HepG2 (cell line): ENCODE results near the gene NAA25. TPM values are rescaled to one million over a fixed set of nuclear protein-coding genes. Genes with fewer than 3 reads are reported as not detected.

Source experiments
- AHR ChIP-seq: IDR thresholded peaks from 2 replicates; pipeline ENCODE4 v1.6.1; 2018; ENCODE audit warnings: missing genetic modification reagents, missing compliant biosample characterization
- E2F2 ChIP-seq: sonication (generic); formaldehyde crosslinking; IDR thresholded peaks from 2 replicates; pipeline ENCODE4 v1.4.0; 2020; ENCODE audit warnings: missing genetic modification reagents, borderline replicate concordance
- FOXK1 ChIP-seq: sonication (generic); formaldehyde crosslinking; IDR thresholded peaks from 2 replicates; pipeline ENCODE4 v1.4.0; 2020; ENCODE audit warnings: low read depth, missing genetic modification reagents, borderline replicate concordance
- HNRNPK ChIP-seq: fragments of 200-400 bp; formaldehyde crosslinking; IDR thresholded peaks from 2 replicates; pipeline ENCODE4 v1.6.1; 2018; ENCODE audit warnings: low read length, low read depth, moderate library complexity, mild to moderate bottlenecking; ENCODE audit not compliant: poor library complexity, severe bottlenecking
- MLLT10 ChIP-seq: sonication (generic); formaldehyde crosslinking; IDR thresholded peaks from 2 replicates; pipeline ENCODE4 v1.4.0; 2020; ENCODE audit warnings: missing genetic modification reagents
- RCOR2 ChIP-seq: IDR thresholded peaks from 2 replicates; pipeline ENCODE4 v1.6.1; 2016; ENCODE audit warnings: missing biosample characterization, missing genetic modification reagents
- SP4 ChIP-seq: sonication (generic); formaldehyde crosslinking; IDR thresholded peaks from 2 replicates; pipeline ENCODE4 v1.8.1; 2023; ENCODE audit warnings: mild to moderate bottlenecking, missing genetic modification reagents
- TAF15 ChIP-seq: fragments of 200-400 bp; formaldehyde crosslinking; IDR thresholded peaks from one replicate; pipeline ENCODE4 v1.6.1; 2018; ENCODE audit warnings: mild to moderate bottlenecking, low read depth, low read length; ENCODE audit not compliant: poor library complexity, severe bottlenecking
- ZBTB25 ChIP-seq: IDR thresholded peaks from 2 replicates; pipeline ENCODE4 v1.6.1; 2018; ENCODE audit warnings: missing genetic modification reagents
- ZBTB40 ChIP-seq, 2 experiments: fragments of 450-650 bp in 1 of 2; sonication (generic) in 1 of 2; formaldehyde crosslinking in 1 of 2; IDR thresholded peaks; 2 replicates each; pipeline versions ENCODE4 v1.6.1 to v1.8.0; 2016 to 2022; ENCODE audit warnings: antibody characterized with exemption in 1 of 2, mild to moderate bottlenecking in 1 of 2, missing genetic modification reagents in 1 of 2
- ZNF530 ChIP-seq: sonication (generic); formaldehyde crosslinking; IDR thresholded peaks from 2 replicates; pipeline ENCODE4 v1.5.0; 2020; ENCODE audit warnings: low read depth, mild to moderate bottlenecking, missing genetic modification reagents
- polyA plus RNA-seq, 8 experiments: library from polyadenylated mRNA; depleted of rRNA in 3 of 8; stranded (reverse) in 7 of 8; unstranded in 1 of 8; fragments of >200 nt; fragmentation: Illumina TruSeq in 4 of 8; extraction: Trizol in 4 of 8; gene quantifications; 2 replicates each; pipeline versions ENCODE4 v1.2.1 to v1.2.3, GENCODE V29; 2011 to 2016; ENCODE audit warnings: low read depth in 4 of 8, missing spikeins in 1 of 8, mixed read lengths in 1 of 8; ENCODE audit not compliant: insufficient read depth in 1 of 8
- total RNA-seq, 5 experiments: library from RNA; depleted of rRNA; stranded (reverse); fragments of >200 nt; fragmentation: Illumina TruSeq; extraction: Trizol; gene quantifications; 2 replicates each; pipeline ENCODE4 v1.2.3, GENCODE V29; 2016; ENCODE audit warnings: low read depth in 1 of 5
- TF ChIP-seq, protein P1 (sequence below): sonication (generic); formaldehyde crosslinking; IDR thresholded peaks from 2 replicates; pipeline ENCODE4 v1.4.0; 2020; ENCODE audit warnings: mild to moderate bottlenecking, missing genetic modification reagents
- TF ChIP-seq, protein P2 (sequence below): IDR thresholded peaks from 2 replicates; pipeline ENCODE4 v1.6.1; 2016; ENCODE audit warnings: control low read depth

NAA25 gene
- total and polyA plus RNA-seq, 2 of the 13 experiments (the other 11 are each of a cell fraction or from before 2014, with no cell fraction given) = 11.4 to 32.0 TPM

- no peak for TF ChIP-seq HNRNPK
- TF ChIP-seq MLLT10 = no peak
- no peak; the same call in 1 of the 2 replicates for TF ChIP-seq ZBTB25 (CRISPR knock-in tag)
- TF ChIP-seq, protein P1, sequence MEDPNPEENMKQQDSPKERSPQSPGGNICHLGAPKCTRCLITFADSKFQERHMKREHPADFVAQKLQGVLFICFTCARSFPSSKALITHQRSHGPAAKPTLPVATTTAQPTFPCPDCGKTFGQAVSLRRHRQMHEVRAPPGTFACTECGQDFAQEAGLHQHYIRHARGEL = no peak
- TF ChIP-seq, protein P2, sequence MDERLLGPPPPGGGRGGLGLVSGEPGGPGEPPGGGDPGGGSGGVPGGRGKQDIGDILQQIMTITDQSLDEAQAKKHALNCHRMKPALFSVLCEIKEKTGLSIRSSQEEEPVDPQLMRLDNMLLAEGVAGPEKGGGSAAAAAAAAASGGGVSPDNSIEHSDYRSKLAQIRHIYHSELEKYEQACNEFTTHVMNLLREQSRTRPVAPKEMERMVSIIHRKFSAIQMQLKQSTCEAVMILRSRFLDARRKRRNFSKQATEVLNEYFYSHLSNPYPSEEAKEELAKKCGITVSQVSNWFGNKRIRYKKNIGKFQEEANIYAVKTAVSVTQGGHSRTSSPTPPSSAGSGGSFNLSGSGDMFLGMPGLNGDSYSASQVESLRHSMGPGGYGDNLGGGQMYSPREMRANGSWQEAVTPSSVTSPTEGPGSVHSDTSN (CRISPR knock-in tag) = no peak
- TF ChIP-seq ZBTB40 (IDR thresholded peaks at IDR 0.05) = no peak
- TF ChIP-seq ZBTB40 (CRISPR knock-in tag; IDR thresholded peaks at IDR 0.05) = peak; percentile 63; the same call in 1 of the 2 replicates
- TF ChIP-seq E2F2 (CRISPR knock-in tag) = no peak
- TF ChIP-seq RCOR2 (CRISPR knock-in tag) = no peak
- no peak for TF ChIP-seq ZNF530
- TF ChIP-seq TAF15 = no peak
- peak; percentile 20; the same call in 1 of the 2 replicates for TF ChIP-seq FOXK1 (CRISPR knock-in tag)
- no peak for TF ChIP-seq AHR (CRISPR knock-in tag)
- TF ChIP-seq SP4 = no peak; the same call in 1 of the 2 replicates
Observed at GRCh38 chr12:112108202-112109079, at the start of gene NAA25 (continued).
